Lung (tissue), 12 donors: ENCODE measurements around the gene OSBPL3. TPM values are rescaled to one million over a fixed set of nuclear protein-coding genes. Genes with fewer than 3 reads are reported as not detected.

Experiments
- ATAC-seq: fragments of 200-7000 bp; cut with Tn5 transposase; one replicate; pipeline ENCODE4 v1.9.1; 2020; ENCODE audit warnings: moderate number of reproducible peaks; ENCODE audit not compliant: insufficient read depth, low FRiP score
- DNase-seq, 3 donors: peaks; one replicate each; pipeline ENCODE4 v3.0.0-alpha.2; 2013 to 2017
- H3K27ac ChIP-seq, 2 donors: one replicate each; pipeline ENCODE4 v1.5.1; 2013; ENCODE audit warnings: mild to moderate bottlenecking in 2 of 2, moderate library complexity in 2 of 2, control low read depth in 1 of 2, inconsistent platforms in 1 of 2, low read depth in 1 of 2, low read length in 1 of 2
- H3K27me3 ChIP-seq, 3 donors: one replicate each; pipeline ENCODE4 v1.5.1; 2013; ENCODE audit warnings: low read length in 2 of 3; ENCODE audit not compliant: control insufficient read depth in 3 of 3, insufficient read depth in 3 of 3
- H3K36me3 ChIP-seq, 4 donors: one replicate each; pipeline ENCODE4 v1.5.1; 2013; ENCODE audit warnings: low read length in 4 of 4, mild to moderate bottlenecking in 1 of 4, moderate library complexity in 1 of 4; ENCODE audit not compliant: control insufficient read depth in 4 of 4, insufficient read depth in 4 of 4
- H3K4me1 ChIP-seq, 5 donors: one replicate each; pipeline ENCODE4 v1.5.1; 2013; ENCODE audit warnings: low read length in 5 of 5, mild to moderate bottlenecking in 2 of 5, moderate library complexity in 1 of 5; ENCODE audit not compliant: control insufficient read depth in 5 of 5, insufficient read depth in 5 of 5
- H3K4me3 ChIP-seq: one replicate; pipeline ENCODE4 v1.5.1; 2013; ENCODE audit warnings: mild to moderate bottlenecking, control low read depth, moderate library complexity
- H3K9ac ChIP-seq, 2 donors: one replicate each; pipeline ENCODE4 v1.5.1; 2013; ENCODE audit warnings: low read length in 2 of 2, control low read depth in 1 of 2; ENCODE audit not compliant: insufficient read depth in 1 of 2
- H3K9me3 ChIP-seq, 4 donors: one replicate each; pipeline ENCODE4 v1.5.1; 2013; ENCODE audit warnings: low read length in 3 of 4, mild to moderate bottlenecking in 1 of 4, moderate library complexity in 1 of 4; ENCODE audit not compliant: control insufficient read depth in 4 of 4, insufficient read depth in 3 of 4
- CTCF ChIP-seq: IDR thresholded peaks from 2 replicates; pipeline ENCODE4 v1.5.1; 2012; ENCODE audit warnings: mild to moderate bottlenecking; ENCODE audit errors: control extremely low read depth, extremely low read depth
- WGBS, 2 donors: extraction: QIAGEN DNeasy Blood & Tissue Kit; methylation state at CpG; one replicate each; pipeline ENCODE4 v1.1.7; 2013; 5-methylcytosine and 5-hydroxymethylcytosine counted together
- polyA plus RNA-seq, 2 donors: library from polyadenylated mRNA; stranded (reverse); fragments of 200-250 nt; gene quantifications; one replicate each; pipeline ENCODE4 v1.2.1, GENCODE V29; 2013
- total RNA-seq, 2 donors: library from RNA; depleted of rRNA in 1 of 2; stranded (reverse); fragments of >200 nt in 1 of 2; gene quantifications; one replicate each; pipeline ENCODE4 v1.2.1, GENCODE V29; 2014 to 2021
- donor health status: control.
- donor health status: control.
- donor health status: Bipolar disorder and iron deficiency.
- donor health status: healthy.
- donor health status: DM: yes; HTN: yes; CAD: no.

The OSBPL3 gene
- total and polyA plus RNA-seq, 4 donors, result 8.6 to 32.0 (median 20.4) TPM

GRCh38 chr7:24762771-24763170 lies 217.2 kb downstream of the OSBPL3 start:
- peaks cover 0 to 2% (median 0%) of the 10 kb centered on the region in 4 donors for H3K9me3 ChIP-seq
- peaks cover 0 to 6% (median 0%) of the 10 kb centered on the region in 3 donors for H3K27me3 ChIP-seq
- ATAC-seq (no peak), DNase-seq (no peak)
- H3K4me1 ChIP-seq, result peaks cover 0 to 10% (median 0%) of the 10 kb centered on the region in 5 donors
- no peak overlapping the region for H3K9ac ChIP-seq
- no peaks in the 10 kb centered on the region for H3K36me3 ChIP-seq
- H3K27ac ChIP-seq, result no peak overlapping the region
- no peak overlapping the region for H3K4me3 ChIP-seq
- no peak for TF ChIP-seq CTCF
- 80 to 84% methylated on average over 7 of the region's 7 CpGs for WGBS, 2 donors

- DNase-seq, result no peak
- H3K9ac ChIP-seq, result no peak overlapping the region
- peaks cover 0 to 11% (median 3%) of the 10 kb centered on the region in 5 donors for H3K4me1 ChIP-seq
- no peak overlapping the region for H3K4me3 ChIP-seq
- H3K9me3 ChIP-seq, result peaks cover 0 to 2% (median 0%) of the 10 kb centered on the region in 4 donors
- H3K27ac ChIP-seq, result no peak overlapping the region
- 77 to 85% methylated on average over 1 of the region's 1 CpG for WGBS, 2 donors
- TF ChIP-seq CTCF, result no peak
- no peak for ATAC-seq
- H3K27me3 ChIP-seq, result peaks cover 0 to 6% (median 2%) of the 10 kb centered on the region in 3 donors
- H3K36me3 ChIP-seq, result no peaks in the 10 kb centered on the region
Measured at GRCh38 chr7:24760968-24761367, 219.0 kb downstream of the OSBPL3 start.

GRCh38 chr7:24757353-24758275 lies 222.4 kb downstream of the OSBPL3 start, which contains the start of gene GSDME:
TSS of gene GSDME (minus strand) at chr7:24757464. CDS start at chr7:24749774, 7,690 bp downstream.
- Histone ChIP-seq H3K9me3 (peaks cover 0 to 2% (median 0%) of the 10 kb centered on the region in 4 donors), H3K4me3 (peak within 1 kb of the TSS; percentile 51), H3K27me3 (peaks cover 0 to 3% (median 2%) of the 10 kb centered on the region in 3 donors), H3K9ac (peak within 1 kb of the TSS in 1 of 2 donors; percentile 69), H3K27ac (peak within 1 kb of the TSS; percentile 5 to 61), H3K36me3 (no peaks in the 10 kb centered on the region), H3K4me1 (peaks cover 0 to 11% (median 0%) of the 10 kb centered on the region in 5 donors)
- 8 to 9% methylated on average over 72 to 81 of the region's 81 CpGs for WGBS, 2 donors
- peak; percentile 88 for ATAC-seq
- DNase-seq, result peak; percentile 59 to 78 (median 73)
- TF ChIP-seq CTCF, result no peak
